ENCODE measurements around the gene GPR33.

GPR33 gene, protein sequence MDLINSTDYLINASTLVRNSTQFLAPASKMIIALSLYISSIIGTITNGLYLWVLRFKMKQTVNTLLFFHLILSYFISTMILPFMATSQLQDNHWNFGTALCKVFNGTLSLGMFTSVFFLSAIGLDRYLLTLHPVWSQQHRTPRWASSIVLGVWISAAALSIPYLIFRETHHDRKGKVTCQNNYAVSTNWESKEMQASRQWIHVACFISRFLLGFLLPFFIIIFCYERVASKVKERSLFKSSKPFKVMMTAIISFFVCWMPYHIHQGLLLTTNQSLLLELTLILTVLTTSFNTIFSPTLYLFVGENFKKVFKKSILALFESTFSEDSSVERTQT

DNA sequence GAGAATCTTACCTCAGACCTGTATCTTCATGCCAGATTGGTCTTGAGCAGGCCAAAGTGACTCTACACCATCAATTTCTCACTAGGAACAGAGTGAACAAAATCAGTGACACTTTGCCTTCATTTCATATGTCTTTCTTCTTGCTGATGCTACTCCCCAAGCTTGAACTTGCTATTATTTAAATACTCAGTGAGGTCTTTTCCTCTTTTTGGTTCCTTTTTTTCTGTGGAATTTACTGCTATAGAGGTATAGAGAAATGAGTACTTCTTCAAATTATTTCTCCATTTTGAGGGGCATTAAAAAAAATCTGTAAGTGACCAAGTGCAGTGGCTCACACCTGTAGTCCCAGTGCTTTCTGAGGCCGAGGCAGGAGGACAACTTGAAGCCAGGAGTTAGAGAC lies at the start of gene GPR33:
Gene GPR33 (minus strand): TSS at position 154 of the 400 bp plus-strand sequence. CDS start 4,074 bp downstream, outside the sequence.
- no peak within 1 kb of the TSS for H3K4me3 ChIP-seq (replicated peaks; ENCODE audit: low read depth, low read length)
- TF ChIP-seq, protein P1, sequence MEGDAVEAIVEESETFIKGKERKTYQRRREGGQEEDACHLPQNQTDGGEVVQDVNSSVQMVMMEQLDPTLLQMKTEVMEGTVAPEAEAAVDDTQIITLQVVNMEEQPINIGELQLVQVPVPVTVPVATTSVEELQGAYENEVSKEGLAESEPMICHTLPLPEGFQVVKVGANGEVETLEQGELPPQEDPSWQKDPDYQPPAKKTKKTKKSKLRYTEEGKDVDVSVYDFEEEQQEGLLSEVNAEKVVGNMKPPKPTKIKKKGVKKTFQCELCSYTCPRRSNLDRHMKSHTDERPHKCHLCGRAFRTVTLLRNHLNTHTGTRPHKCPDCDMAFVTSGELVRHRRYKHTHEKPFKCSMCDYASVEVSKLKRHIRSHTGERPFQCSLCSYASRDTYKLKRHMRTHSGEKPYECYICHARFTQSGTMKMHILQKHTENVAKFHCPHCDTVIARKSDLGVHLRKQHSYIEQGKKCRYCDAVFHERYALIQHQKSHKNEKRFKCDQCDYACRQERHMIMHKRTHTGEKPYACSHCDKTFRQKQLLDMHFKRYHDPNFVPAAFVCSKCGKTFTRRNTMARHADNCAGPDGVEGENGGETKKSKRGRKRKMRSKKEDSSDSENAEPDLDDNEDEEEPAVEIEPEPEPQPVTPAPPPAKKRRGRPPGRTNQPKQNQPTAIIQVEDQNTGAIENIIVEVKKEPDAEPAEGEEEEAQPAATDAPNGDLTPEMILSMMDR (IDR thresholded peaks at IDR 0.05; ENCODE audit: low read depth, low read length, missing control alignments) = no peak
- DNase-seq (ENCODE audit: extremely low read depth, low read depth) = no peak

DNA sequence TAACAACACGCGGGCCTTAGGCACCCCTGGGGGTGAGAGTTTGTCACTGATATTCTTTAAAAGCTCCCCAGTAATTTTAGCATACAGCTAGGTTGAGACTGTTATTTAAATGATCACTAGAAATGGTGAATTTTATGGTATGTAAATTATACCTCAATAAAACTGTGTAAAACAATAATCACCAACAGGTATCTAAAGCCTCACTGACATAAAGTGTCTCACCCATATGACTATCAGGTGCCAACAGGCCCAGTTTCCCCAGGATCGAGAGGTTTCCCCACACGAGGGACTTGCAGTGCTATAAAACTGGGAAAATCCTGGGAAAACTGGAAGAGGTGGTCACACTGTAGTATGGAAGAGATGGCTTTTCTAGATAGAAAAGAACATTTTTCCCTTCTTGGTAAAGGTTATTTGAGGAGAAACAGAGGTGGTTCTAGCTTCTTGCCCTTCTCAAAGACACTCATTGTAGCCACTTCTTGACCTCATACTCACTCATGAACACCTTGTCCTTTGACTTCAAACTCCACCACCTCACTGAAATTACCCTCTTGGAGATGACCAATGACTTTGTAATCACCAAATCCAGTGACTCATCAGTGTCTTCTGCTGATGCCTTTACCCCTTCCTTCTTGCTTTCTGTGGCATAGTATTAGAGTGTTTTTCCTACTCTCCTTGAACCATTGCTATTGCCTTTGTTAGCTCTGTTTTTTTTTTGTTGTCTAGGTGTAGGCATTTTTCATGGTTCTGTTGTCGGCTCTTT lies 48.5 kb upstream of the GPR33 start:
- TF ChIP-seq, protein P1 (IDR thresholded peaks at IDR 0.05; ENCODE audit: low read depth, low read length, missing control alignments) = no peak
- no peak for DNase-seq (ENCODE audit: extremely low read depth, low read depth)
- H3K4me3 ChIP-seq (replicated peaks; ENCODE audit: low read depth, low read length) = no peak overlapping the region

DNA sequence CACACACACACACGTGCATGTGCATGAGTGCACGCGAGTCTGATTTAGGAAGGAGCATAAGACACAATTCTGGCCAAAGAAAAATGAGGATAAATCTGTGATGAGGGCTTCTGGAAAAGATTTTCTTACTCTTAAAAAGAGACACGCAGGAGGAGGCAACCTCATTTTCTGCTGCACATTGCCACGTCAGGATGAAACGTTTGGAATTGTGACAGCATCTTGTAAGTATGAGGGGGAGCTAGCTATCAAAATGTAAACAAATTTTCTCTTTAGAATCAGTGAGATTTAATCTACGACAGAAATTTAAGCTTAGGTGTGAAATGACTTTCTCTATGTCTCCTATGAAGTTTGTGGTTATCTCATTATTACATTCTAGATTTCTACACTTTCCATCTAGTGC lies 42.3 kb upstream of the GPR33 start:
- DNase-seq (ENCODE audit: extremely low read depth, low read depth) = no peak
- H3K4me3 ChIP-seq (replicated peaks; ENCODE audit: low read depth, low read length) = no peak overlapping the region
- TF ChIP-seq, protein P1 (IDR thresholded peaks at IDR 0.05; ENCODE audit: low read depth, low read length, missing control alignments) = no peak

DNA sequence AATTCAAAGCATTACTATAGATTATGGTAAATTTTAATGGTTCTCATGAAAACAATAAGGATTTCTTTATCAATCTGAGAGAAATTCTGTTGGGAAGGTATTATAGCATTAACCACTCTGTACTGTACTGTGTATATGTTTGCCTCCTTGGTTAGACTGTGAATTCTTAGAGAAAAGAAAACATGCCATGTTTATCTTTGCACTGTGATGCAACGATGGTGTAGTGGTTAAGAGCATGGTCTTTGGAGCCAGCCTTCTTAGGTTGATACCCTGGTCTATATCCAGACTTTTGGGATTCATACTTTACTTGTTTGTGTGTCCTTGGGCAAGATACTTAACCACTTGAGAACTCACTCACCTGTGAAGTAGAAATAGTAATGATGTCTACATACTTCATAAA lies 41.2 kb upstream of the GPR33 start:
- TF ChIP-seq, protein P1 (IDR thresholded peaks at IDR 0.05; ENCODE audit: low read depth, low read length, missing control alignments) = no peak
- H3K4me3 ChIP-seq (replicated peaks; ENCODE audit: low read depth, low read length) = no peak overlapping the region
- no peak for DNase-seq (ENCODE audit: extremely low read depth, low read depth)

DNA sequence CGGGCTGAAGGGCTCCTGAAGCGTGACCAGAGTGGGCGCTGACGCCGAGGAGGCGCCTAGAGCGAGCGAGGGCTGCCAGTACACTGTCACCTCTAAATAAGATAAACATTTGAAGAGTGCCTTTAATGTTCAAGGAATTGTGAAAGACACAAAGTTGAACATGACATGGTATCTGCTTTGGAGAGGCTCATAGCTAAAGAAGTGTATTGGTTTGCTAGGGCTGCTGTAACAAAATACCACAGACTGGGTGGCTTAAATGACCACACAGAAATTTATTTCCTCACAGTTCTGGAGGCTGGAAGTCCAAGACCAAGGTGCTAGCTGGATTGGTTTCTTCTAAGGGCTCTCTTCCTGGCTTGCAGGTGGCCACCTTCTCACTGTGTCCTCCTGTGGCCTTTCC lies 39.7 kb upstream of the GPR33 start:
- no peak for DNase-seq (ENCODE audit: extremely low read depth, low read depth)
- TF ChIP-seq, protein P1 (IDR thresholded peaks at IDR 0.05; ENCODE audit: low read depth, low read length, missing control alignments) = no peak
- no peak overlapping the region for H3K4me3 ChIP-seq (replicated peaks; ENCODE audit: low read depth, low read length)

DNA sequence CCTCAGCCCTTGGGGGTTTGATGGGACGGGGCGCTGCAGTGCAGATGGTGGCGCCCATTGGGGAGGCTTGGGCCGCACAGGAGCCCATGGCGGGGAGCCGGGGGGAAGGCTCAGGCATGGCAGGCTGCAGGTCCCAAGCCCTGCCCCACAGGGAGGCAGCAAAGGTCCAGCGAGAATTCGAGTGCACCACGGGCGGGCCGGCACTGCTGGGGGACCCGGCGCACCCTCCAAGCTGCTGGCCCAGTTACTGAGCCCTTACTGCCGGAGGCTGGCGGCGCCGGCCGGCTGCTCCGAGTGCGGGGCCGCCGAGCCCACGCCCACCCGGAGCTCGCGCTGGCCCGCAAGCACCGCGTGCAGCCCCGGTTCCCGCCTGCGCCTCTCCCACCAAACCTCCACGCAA lies 39.2 kb upstream of the GPR33 start:
- no peak overlapping the region for H3K4me3 ChIP-seq (replicated peaks; ENCODE audit: low read depth, low read length)
- no peak for DNase-seq (ENCODE audit: extremely low read depth, low read depth)
- TF ChIP-seq, protein P1 (IDR thresholded peaks at IDR 0.05; ENCODE audit: low read depth, low read length, missing control alignments) = no peak
